Retinal pigment epithelial cell (primary cell): Measurements from ENCODE around the gene PON3.
A peak's percentile ranks its signal among the peaks of the same experiment; 100 is the strongest.

Experiments used
- DNase-seq: peaks from one replicate; pipeline ENCODE4 v3.0.0-alpha.2; 2010; ENCODE audit warnings: low read depth
- H3K4me3 ChIP-seq: 2 replicates; pipeline ENCODE4 v1.5.1; 2011; ENCODE audit warnings: mild to moderate bottlenecking, low read length, control low read depth, moderate library complexity
- CTCF ChIP-seq: conservative IDR thresholded peaks from 2 replicates; pipeline ENCODE4 v1.5.1; 2011; ENCODE audit warnings: low read depth, low read length, control low read depth, inconsistent platforms

Gene PON3

DNA sequence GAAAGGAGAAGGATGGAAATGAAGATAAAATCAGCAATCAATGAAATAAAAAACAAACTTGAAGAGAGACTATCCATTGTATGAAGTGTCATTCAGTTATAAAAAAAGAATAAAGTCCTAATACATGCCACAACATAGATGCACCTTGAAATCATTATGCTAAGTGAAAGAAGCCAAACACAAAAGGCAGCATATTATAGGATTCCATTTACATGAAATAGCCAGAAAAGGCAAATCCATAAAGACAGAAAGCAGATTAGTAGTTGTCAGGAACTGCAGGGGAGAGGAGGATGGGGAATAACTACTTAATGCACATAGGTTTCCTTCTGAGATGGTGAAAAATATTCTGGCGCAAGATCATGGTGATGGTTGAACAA lies 65.2 kb downstream of the PON3 start:
- no peak overlapping the region for H3K4me3 ChIP-seq
- DNase-seq: no peak
- no peak for TF ChIP-seq CTCF

DNA sequence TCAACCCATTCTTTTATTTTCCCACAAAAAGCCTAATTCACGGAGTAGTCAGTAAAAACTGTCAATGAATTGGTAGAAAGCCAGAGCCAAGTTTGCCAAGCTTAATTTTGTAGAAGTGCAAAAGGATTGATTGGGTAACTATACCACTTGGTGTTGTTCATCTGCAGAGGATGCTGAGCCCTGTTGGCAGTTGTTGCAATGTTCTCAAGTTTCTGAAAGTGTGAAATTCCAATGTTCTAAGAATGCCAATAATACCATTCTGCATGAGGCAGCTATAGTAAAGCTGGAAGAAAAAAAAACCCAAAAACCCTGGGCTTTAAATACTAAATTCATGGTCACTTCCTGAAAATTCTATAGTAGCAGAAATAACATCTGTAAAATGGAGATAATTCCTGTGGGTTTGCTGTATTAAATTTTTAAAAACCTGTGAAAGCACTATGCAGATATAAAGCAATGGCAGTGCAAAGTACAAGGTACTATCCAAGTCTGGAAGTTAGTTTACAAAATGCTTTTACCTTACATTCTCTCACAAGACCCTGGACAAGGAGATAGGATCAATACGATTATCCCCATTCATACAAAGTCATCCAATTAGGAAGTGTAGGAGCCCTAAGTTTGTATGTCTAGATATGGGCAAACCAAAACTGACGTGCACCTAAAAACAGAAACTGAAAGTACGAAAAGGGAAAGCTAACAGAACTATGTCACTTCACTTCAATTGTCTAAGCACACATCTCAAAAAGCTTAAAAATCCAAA lies 65.8 kb downstream of the PON3 start:
- DNase-seq: peak; percentile 35
- no peak overlapping the region for H3K4me3 ChIP-seq
- no peak for TF ChIP-seq CTCF

DNA sequence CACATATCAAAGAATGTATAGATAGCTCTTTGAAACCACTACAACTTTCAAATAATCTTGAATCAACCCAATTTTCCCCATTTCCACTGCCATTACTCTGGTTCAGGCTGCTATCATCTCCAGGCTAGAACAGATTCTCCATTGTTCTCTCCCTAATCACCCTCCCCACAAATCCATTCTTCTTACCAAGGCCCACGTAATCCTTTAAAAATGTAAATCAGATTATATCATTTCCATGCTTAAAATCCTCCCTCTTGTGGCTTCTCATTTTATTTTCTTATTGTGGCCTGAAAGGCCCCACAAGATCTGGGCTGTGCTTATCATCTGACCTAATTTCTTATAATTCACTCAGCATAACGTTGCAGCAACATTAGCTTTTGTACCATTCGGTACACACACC lies 68.8 kb downstream of the PON3 start:
- TF ChIP-seq CTCF: no peak
- DNase-seq: peak; percentile 84
- H3K4me3 ChIP-seq: no peak overlapping the region

DNA sequence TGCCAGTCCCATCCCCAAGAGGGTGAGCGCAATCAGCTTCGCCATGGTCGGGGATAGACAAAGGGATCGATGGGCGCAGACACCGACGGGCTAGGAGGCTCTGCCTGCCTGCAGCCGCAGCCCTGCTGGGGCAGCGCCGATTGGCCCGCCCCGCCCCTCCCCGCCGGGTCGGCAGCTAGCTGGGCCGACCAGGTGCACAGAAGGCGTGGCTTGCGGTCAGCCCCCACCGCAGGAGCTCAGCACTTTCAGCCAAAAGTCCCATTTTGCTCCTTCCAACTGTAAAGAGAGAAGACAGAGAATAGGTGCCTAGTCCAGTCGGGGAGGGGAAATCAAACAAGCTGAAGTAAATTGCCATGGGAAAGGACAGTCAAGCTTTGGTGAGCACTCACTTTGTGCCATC lies 71.7 kb downstream of the PON3 start, which contains the start of gene PON1:
Gene PON1 (minus strand): TSS at position 102 of the 400 bp plus-strand sequence. CDS start 57 bp downstream, at position 45.
- no peak within 1 kb of the TSS for H3K4me3 ChIP-seq
- no peak for TF ChIP-seq CTCF
- no peak for DNase-seq

- TF ChIP-seq CTCF: no peak
- no peak for DNase-seq
- no peak overlapping the region for H3K4me3 ChIP-seq
These were observed 72.6 kb downstream of the PON3 start for GRCh38 chr7:95323410-95324129.

DNA sequence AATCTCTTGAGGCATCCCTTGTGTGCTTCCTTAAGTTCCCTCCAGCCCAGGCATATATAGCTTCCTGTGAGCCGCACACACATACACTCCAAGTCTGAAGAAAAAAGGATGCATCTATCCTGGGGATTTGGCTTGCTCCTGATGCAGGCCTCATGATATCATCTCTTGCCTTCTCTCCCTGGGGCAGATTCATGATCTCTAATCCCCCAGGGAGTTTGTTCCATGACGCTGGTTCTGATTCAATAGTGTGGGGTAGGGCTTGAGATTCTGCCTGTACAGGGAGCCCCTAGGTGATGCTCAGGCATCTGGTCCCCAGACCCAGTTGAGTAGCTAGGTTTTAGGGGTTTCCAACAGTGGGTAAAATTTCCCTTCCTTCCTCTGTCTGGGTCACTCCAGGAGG lies 73.3 kb downstream of the PON3 start:
- H3K4me3 ChIP-seq: no peak overlapping the region
- no peak for TF ChIP-seq CTCF
- DNase-seq: no peak

GRCh38 chr7:95322396-95322795 lies 73.8 kb downstream of the PON3 start:
- TF ChIP-seq CTCF: no peak
- no peak overlapping the region for H3K4me3 ChIP-seq
- no peak for DNase-seq
